Prostate gland (tissue), 2 donors: ENCODE results near the gene PUS1.

Experiments used
- CTCF ChIP-seq, 4 experiments: fragments of 200-600 bp in 2 of 4; fragments of 450-650 bp in 2 of 4; sonication (generic) in 2 of 4; IDR thresholded peaks; 1 replicate in 3 of 4; 2 replicates in 1 of 4; pipeline ENCODE4 v1.5.1; 2016 to 2019; ENCODE audit warnings: antibody characterized with exemption in 4 of 4, mild to moderate bottlenecking in 2 of 4, moderate library complexity in 2 of 4
- POLR2A ChIP-seq: fragments of 450-650 bp; IDR thresholded peaks from one replicate; pipeline ENCODE4 v1.6.1; 2016; ENCODE audit warnings: antibody characterized with exemption, mild to moderate bottlenecking
- POLR2AphosphoS5 ChIP-seq: sonication (generic); formaldehyde crosslinking; IDR thresholded peaks from one replicate; pipeline ENCODE4 v1.6.1; 2017; ENCODE audit warnings: antibody characterized with exemption

- TF ChIP-seq CTCF (IDR thresholded peaks at IDR 0.05) (no peak), POLR2AphosphoS5 (no peak), POLR2A (no peak)
Measured at GRCh38 chr12:131927110-131928079, 1.7 kb upstream of the PUS1 start.
